HG03196 (cell line): ENCODE data around the gene CALD1.

ENCODE experiments used
- ATAC-seq: cut with Tn5 transposase; IDR thresholded peaks from one replicate; pipeline ENCODE4 v1.9.1; 2021; ENCODE audit not compliant: unreplicated experiment

The CALD1 gene

DNA sequence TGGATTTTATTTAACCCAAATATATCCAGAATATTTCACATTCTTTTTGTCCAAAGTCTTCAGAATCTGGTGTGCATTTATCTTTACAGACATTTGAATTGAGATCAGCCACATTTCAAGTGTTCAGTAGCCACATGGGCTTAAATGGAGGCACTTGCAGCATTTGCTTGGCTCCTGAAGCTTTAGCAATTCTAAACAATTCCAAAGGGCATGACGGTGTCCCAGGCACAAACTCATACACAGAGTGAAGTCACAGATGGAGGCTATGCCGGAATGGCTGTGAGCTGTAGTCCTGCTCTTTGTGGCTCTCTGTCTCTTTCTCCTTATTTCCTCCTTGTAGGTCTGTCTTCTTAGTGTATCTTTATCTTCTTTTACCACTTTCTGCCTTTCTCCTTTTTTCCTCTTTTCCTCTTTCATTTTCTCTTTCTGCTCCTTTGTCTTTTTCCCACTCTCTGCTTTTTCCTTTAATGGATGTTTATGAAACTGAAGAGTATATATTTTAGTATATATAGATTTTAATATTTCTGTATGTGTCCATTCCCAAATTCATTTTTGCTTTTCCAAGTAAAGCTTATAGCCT lies 214.5 kb downstream of the CALD1 start:
- ATAC-seq, result no peak

DNA sequence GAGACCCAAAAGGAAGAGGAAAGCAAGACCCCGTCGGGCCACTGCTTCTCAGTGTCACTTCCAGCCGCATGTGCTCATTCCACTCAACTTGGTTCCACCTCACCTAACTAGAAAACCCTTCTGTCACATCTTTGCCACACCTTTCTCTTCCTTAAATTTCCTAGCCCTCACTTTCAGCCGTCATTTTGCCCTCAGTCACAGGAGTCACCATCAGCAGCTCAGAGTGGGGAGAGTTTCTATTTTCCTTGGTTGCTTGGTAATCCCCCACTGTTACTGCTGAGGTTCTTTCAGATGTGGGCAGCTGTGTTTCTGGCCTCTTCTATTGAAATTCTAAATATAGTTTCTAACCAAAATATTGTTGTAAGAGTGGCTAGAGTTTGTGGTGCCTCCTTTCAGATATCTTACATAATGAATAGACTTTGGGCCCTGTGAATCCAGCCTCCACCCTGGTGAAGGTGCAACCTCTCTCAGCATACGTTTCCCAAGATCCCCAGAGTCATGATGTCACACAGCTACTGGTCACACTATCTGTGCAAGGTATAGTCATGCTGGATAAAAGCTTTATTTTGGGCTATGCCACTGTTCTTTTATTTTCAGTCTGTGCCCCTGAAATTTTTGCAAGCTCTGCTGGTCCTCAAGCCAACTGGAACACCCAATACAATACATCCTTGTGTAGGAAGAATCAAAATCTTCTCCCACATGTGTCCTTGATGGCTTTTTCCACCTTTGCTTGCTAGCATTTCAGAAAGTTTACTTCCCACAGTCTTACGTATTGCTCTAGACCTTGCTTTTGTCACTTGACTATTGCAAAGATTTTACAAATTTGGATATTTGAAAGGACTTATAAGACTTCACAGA lies 216.0 kb downstream of the CALD1 start:
- peak; percentile 43 for ATAC-seq

DNA sequence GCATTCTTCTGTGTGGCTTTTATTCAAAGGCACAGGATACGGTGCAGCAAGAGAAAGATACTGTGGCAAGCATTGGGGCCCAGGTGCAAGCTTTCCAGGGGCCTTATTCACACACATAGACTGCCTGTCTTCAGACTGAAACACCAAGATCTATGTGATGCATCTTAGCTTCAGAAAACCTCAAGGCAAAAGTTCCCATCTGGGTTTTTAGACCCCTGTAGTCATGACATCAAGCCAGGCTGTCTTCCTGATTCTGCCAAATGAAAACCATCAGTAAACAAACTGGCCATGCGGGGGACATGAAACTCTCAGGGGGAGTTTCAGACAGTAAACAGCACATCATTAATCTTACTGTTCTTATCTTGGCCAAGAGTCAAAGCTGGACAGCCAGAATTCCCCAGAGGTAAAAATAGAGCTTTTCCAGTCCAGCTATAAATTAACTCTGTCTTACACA lies 216.7 kb downstream of the CALD1 start:
- peak; percentile 39 for ATAC-seq

DNA sequence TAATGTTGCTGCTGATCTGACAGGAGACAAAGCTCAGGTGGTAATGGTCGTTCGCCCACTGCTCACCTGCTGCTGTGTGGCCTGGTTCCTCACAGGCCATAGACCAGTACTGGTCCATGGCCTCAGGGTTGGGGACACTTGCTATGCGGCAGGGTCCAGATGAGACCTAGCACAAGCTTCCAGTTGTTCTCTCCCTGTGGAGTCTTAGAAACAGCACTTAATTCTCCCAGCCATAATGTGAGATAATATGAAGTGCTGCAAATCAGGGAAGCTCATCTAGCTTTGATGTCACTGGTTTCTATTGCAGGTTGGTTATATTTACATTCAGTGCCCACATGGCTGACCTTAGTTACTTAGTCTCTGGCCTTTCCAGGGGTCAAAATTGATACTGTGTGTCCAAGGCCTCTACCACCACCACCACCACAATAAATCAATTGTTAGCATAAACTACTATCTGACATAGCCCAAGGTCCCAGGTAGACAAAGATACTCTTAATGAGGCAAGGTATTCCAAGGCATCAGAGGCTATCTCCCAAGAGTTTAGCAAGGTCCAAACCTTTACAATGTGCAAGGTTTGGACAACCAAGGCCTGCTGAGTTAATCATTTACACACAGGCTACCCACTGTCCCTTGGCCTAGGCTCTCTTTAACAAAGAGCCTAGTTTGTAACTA lies 217.9 kb downstream of the CALD1 start:
- ATAC-seq, result no peak

DNA sequence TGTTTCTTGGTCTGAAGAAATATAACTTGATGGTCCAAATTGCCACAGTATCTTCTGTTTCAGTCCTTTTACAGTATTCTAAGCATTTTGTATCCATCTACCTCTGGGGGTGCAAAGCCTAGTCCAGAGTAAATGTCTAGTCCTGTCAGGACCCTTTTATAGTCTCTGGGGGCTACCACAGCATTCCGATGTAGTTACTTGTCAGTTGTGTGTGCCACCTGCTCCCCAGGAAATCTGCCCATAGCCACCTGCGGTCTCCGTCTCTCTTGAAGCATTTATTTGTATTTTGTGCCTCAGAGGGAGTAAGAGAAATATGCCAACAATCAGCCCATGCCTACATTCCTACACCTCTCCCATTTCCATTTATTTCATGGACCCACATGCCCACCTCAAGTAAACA lies 219.7 kb downstream of the CALD1 start:
- ATAC-seq, result no peak

DNA sequence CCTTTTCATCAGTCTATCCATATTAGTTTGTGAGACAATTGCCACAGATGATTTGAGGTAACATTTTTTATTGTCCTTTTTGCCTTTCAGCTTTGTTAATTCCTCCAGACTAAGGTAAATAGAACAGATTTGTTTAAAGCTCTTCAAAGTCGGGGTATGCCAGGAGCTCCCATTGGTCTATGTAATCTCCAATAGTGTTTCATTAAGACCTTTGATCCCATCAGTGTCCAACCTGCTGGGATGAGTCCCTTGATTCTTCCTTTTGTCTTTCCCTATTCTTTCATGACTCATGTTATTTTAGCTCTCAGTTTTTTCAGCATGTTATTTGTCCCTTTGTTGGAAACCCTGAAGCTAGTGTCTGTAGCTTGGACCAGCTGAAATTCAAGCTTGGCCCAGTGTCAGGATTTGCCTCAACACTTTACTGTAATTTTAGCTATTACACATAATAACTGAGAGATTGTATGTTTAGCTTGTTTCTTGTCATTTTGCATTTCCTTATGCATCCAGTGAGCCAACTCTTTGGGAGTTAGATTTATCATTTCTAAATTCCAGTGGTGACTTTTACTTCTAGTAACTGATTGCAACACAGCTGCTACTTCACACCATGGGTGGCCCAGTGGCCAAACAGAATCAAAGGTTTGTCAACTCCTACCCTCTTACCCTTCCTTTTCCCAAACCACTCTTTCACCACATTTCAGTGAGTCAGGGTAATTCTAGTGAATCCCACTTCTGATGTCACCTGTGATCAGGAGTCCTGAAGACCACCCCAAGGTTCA lies 222.1 kb downstream of the CALD1 start:
- ATAC-seq, result no peak

DNA sequence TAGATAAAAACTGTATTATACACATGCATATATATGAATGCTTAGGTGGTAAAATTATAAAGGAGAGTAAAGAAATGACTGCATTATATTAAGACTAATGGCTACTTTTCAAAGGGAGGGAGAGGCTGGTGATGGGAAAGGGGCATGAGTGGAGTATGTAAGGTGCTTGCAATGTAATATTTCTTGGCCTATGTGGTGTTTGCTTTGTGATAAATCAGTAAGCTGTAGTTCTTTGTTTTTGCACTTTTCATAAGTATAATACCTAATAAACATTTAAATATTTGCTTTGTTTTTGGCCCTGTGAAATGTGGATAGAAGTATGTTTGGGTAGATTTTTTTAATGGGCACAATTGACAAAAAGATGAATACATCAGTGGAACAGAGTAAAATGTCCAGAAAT lies 232.8 kb downstream of the CALD1 start:
- no peak for ATAC-seq
